Endodermal cell (in vitro differentiated cells): Measurements from ENCODE around the gene PTH2. TPM values are rescaled to one million over a fixed set of nuclear protein-coding genes. Genes with fewer than 3 reads are reported as not detected.
"Not testable (repeated sequence)": the region's sequence is repeated elsewhere in the genome, so short reads cannot be mapped to it uniquely, and the experiment has no call there.

ENCODE experiments used
- DNase-seq: peaks from one replicate; pipeline ENCODE4 v3.0.0-alpha.2; 2017
- H3K27ac ChIP-seq: 2 replicates; pipeline ENCODE4 v1.5.1; 2013; ENCODE audit warnings: mild to moderate bottlenecking, low read depth, low read length, moderate library complexity
- H3K27me3 ChIP-seq: 2 replicates; pipeline ENCODE4 v1.6.1; 2013; ENCODE audit warnings: mild to moderate bottlenecking, low read length, moderate library complexity; ENCODE audit not compliant: insufficient read depth, control insufficient read depth, poor library complexity, severe bottlenecking
- H3K36me3 ChIP-seq: 2 replicates; pipeline ENCODE4 v1.7.0; 2013; ENCODE audit warnings: mild to moderate bottlenecking, low read length, moderate library complexity; ENCODE audit not compliant: control insufficient read depth, insufficient read depth
- H3K4me1 ChIP-seq: one replicate; pipeline ENCODE4 v1.7.0; 2013; ENCODE audit warnings: low read length; ENCODE audit not compliant: control insufficient read depth, insufficient read depth
- H3K4me3 ChIP-seq: 2 replicates; pipeline ENCODE4 v1.5.1; 2013; ENCODE audit warnings: mild to moderate bottlenecking, low read length, moderate library complexity
- H3K9ac ChIP-seq: 2 replicates; pipeline ENCODE4 v1.6.1; 2013; ENCODE audit warnings: mild to moderate bottlenecking, low read length, moderate library complexity; ENCODE audit not compliant: poor library complexity, severe bottlenecking; ENCODE audit errors: extremely low read depth
- H3K9me3 ChIP-seq: 2 replicates; pipeline ENCODE4 v1.6.1; 2013; ENCODE audit warnings: mild to moderate bottlenecking, low read length, moderate library complexity; ENCODE audit not compliant: control insufficient read depth
- H3K27ac Mint-ChIP-seq: 2 replicates; pipeline ENCODE4 v1.8.0; 2020; ENCODE audit warnings: mixed read lengths
- H3K27me3 Mint-ChIP-seq: 2 replicates; pipeline ENCODE4 v1.8.0; 2021; ENCODE audit warnings: mild to moderate bottlenecking, mixed read lengths; ENCODE audit not compliant: insufficient read depth
- H3K36me3 Mint-ChIP-seq: 2 replicates; pipeline ENCODE4 v1.8.0; 2020; ENCODE audit warnings: low read depth, mixed read lengths
- H3K4me1 Mint-ChIP-seq: 2 replicates; pipeline ENCODE4 v1.8.0; 2020; ENCODE audit warnings: mixed read lengths
- H3K4me3 Mint-ChIP-seq: 2 replicates; pipeline ENCODE4 v1.8.0; 2020; ENCODE audit warnings: mild to moderate bottlenecking, moderate library complexity, mixed read lengths
- H3K9me3 Mint-ChIP-seq: 2 replicates; pipeline ENCODE4 v1.8.0; 2020; ENCODE audit warnings: mild to moderate bottlenecking, mixed read lengths
- CTCF ChIP-seq: fragments of 200-600 bp; sonication (generic); conservative IDR thresholded peaks from 2 replicates; pipeline ENCODE4 v1.5.0; 2021; ENCODE audit warnings: antibody characterized with exemption, mild to moderate bottlenecking
- WGBS, 2 experiments: methylation state at CpG; one replicate each; pipeline versions ENCODE4 v1.1.5 to v1.1.7; 2013; ENCODE audit warnings: missing lambda C conversion rate in 2 of 2, mixed read lengths in 1 of 2; ENCODE audit not compliant: insufficient coverage in 1 of 2, insufficient read length in 1 of 2; 5-methylcytosine and 5-hydroxymethylcytosine counted together
- total RNA-seq, 2 donors: library from RNA; stranded (reverse); fragmentation: NEBNext Ultra II Directional in 1 of 2; extraction: Animal tissue kit (Norgen Biotek cat#: 25700) in 1 of 2; gene quantifications; 2 replicates in 1 of 2; 3 replicates in 1 of 2; pipeline ENCODE4 v1.2.1, GENCODE V29; 2021

Gene PTH2
- total RNA-seq, 2 donors from 2014 or later, result not detected

DNA sequence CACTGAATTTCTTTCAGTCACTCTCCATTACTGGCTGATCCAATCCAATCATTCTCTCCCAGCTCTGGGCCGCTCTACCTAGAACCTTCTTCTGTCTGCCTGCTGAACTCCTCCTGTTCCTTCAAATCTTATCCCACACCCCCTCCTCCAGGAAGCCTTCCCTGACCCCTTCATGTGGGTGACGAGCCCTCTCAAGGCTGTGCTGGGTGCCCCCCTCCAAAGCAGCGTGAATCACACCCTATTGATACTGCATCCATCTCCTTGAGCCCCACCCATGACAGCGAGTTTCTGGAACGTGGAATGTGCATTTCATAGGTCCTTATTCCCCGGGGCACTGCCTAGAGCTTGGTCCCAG lies 25.2 kb upstream of the PTH2 start:
- Histone ChIP-seq H3K27me3 (no peaks in the 10 kb centered on the region), H3K27ac (no peak overlapping the region), H3K4me1 (no peaks in the 10 kb centered on the region), H3K4me3 (no peak overlapping the region), H3K9ac (no peak overlapping the region), H3K9me3 (no peaks in the 10 kb centered on the region), H3K36me3 (peaks cover 31% of the 10 kb centered on the region)
- no peak for DNase-seq
- Mint-ChIP-seq H3K27ac (no peak overlapping the region), H3K4me1 (peaks cover 6% of the 10 kb centered on the region), H3K9me3 (peaks cover 1% of the 10 kb centered on the region), H3K4me3 (no peak overlapping the region), H3K36me3 (peaks cover 47% of the 10 kb centered on the region), H3K27me3 (no peaks in the 10 kb centered on the region)
- WGBS, 2 experiments, result 96 to 99% methylated on average over 6 of the region's 6 CpGs
- no peak for TF ChIP-seq CTCF

DNA sequence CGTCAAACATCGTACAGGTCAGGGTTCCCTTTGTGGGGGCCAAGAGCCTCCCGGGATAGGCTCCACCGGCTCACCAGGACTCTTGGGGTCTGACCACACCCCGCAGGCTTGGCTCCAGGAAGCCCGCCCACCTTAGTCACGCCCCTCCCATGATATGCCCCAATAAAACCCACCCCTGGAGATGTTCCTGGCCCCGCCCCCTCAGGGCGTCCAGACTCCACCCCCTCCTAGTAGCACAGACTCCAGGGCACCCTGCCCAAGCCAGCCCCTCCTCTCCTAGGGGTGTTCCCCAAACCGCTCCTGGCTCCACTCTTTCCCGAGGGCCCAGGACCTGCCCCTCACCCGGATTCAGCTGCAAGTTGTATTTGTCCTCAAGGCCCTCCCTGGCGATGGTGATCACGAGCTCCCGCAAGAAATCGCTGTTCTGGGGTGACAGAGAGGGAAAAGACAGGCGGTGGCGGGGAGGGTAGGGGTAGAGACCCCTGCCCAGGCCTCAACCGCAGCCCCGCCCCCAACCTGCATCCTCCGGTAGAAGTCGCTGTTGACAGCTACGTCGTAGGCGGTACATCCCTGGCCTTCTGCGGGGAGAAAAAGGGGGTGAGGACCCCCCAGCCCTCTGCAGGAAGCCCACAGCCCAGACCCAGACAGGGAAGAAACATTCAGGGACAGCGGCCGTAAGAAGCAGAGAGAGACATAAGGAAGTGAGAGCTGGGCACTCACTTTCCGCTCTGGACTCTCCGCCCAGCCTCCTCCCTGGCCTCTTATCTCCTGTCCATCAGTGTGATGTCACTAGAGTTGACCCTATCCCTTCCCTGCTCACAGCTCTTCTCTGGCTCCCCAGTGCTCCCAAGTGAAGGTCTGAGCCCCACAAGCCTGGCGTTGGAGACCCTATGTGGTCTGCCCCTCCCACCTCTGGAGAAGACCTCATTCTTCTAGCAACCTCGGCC lies 24.5 kb upstream of the PTH2 start:
- Histone ChIP-seq H3K9me3 (no peaks in the 10 kb centered on the region), H3K36me3 (peaks cover 31% of the 10 kb centered on the region), H3K9ac (no peak overlapping the region), H3K4me1 (no peaks in the 10 kb centered on the region), H3K27ac (no peak overlapping the region), H3K27me3 (no peaks in the 10 kb centered on the region), H3K4me3 (no peak overlapping the region)
- peaks cover 2% of the 10 kb centered on the region for H3K27me3 Mint-ChIP-seq
- DNase-seq, result peak; percentile 93
- peaks cover 47% of the 10 kb centered on the region for H3K36me3 Mint-ChIP-seq
- no peak overlapping the region for H3K27ac Mint-ChIP-seq
- peaks cover 1% of the 10 kb centered on the region for H3K9me3 Mint-ChIP-seq
- H3K4me3 Mint-ChIP-seq, result no peak overlapping the region
- TF ChIP-seq CTCF, result no peak
- 94% methylated on average over 21 to 32 of the region's 32 CpGs for WGBS, 2 experiments
- peaks cover 6% of the 10 kb centered on the region for H3K4me1 Mint-ChIP-seq

- Mint-ChIP-seq H3K9me3 (no peaks in the 10 kb centered on the region), H3K4me1 (peaks cover 6% of the 10 kb centered on the region), H3K4me3 (no peak overlapping the region), H3K27ac (no peak overlapping the region), H3K27me3 (peaks cover 17% of the 10 kb centered on the region), H3K36me3 (peaks cover 47% of the 10 kb centered on the region)
- peaks cover 31% of the 10 kb centered on the region for H3K36me3 ChIP-seq
- no peak overlapping the region for H3K9ac ChIP-seq
- H3K4me3 ChIP-seq, result no peak overlapping the region
- peaks cover 17% of the 10 kb centered on the region for H3K27me3 ChIP-seq
- WGBS, 2 experiments, result 69 to 74% methylated on average over 3 of the region's 3 CpGs
- H3K9me3 ChIP-seq, result no peaks in the 10 kb centered on the region
- H3K27ac ChIP-seq, result no peak overlapping the region
- TF ChIP-seq CTCF, result peak; percentile 25
- DNase-seq, result no peak
- H3K4me1 ChIP-seq, result no peaks in the 10 kb centered on the region
Observed at GRCh38 chr19:49445997-49446396, 22.8 kb upstream of the PTH2 start.

DNA sequence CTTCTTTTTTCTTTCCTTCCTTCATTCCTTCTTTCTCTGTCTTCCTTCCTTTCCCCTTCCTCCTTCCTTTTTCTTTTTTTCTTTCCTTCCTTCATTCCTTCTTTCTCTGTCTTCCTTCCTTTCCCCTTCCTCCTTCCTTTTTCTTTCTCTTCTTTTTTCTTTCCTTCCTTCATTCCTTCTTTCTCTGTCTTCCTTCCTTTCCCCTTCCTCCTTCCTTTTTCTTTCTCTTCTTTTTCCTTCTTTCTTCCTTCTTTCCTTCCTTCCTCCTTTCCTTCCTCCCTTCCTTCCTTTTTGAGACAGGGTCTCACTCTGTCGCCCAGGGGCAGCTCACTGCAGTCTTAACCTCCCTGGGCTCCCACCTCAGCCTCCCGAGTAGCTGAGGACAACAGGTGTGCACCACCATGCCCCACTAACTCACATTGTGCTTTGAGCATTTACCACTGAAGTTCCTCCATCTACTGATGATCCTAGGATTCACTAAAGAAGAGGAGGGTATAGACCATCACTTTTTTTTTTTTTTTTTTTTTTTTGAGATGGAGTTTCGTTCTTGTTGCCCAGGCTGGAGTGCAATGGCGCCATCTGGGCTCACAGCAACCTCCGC lies 21.0 kb upstream of the PTH2 start:
- WGBS, 2 experiments, result 81% methylated on average over 5 of the region's 5 CpGs; no CpG with 5 or more reads in 1 of the 2 experiments
- Mint-ChIP-seq H3K27me3 (peaks cover 35% of the 10 kb centered on the region), H3K4me3 (peak overlapping the region; percentile 64), H3K36me3 (peaks cover 32% of the 10 kb centered on the region)
- H3K9me3 Mint-ChIP-seq, H3K4me1 Mint-ChIP-seq, DNase-seq, H3K27ac Mint-ChIP-seq, H3K9ac ChIP-seq, H3K27ac ChIP-seq, H3K4me3 ChIP-seq, H3K9me3 ChIP-seq, H3K4me1 ChIP-seq: not testable (repeated sequence)
- peaks cover 35% of the 10 kb centered on the region for H3K27me3 ChIP-seq
- peaks cover 21% of the 10 kb centered on the region for H3K36me3 ChIP-seq
